Endothelial cell of umbilical vein (primary cell): ENCODE measurements around the gene TTC31. TPM values are rescaled to one million over a fixed set of nuclear protein-coding genes. Genes with fewer than 3 reads are reported as not detected.

Experiments
- BruUV-seq: library from RNA; stranded (reverse); fragments of 400-500 nt; replicated peaks from 2 replicates; lab custom pipeline; 2021; lab: Mats Ljungman, UMichigan
- CTCF ChIA-PET: fragments of 300-600, 350-600 bp; sonication (Branson Sonifier 250); formaldehyde crosslinking; loops from one replicate; lab custom pipeline; 2021; ENCODE audit warnings: antibody characterized with exemption, inconsistent platforms; lab: Charles Lee
- POLR2A ChIA-PET: fragments of 300-600, 350-600 bp; sonication (Branson Sonifier 250); formaldehyde crosslinking; loops from one replicate; lab custom pipeline; 2021; ENCODE audit warnings: antibody characterized with exemption, inconsistent platforms; lab: Charles Lee
- DNase-seq: peaks from one replicate; pipeline ENCODE4 v3.0.0-alpha.2; 2011; ENCODE audit warnings: low read depth, low spot score
- FAIRE-seq: peaks from 2 replicates; lab custom pipeline; 2011; peaks lifted over from hg19 to GRCh38; lab: Jason Lieb, UNC
- H2AFZ ChIP-seq: 2 replicates; pipeline ENCODE4 v1.6.0; 2012; ENCODE audit warnings: low read depth, low read length, control low read depth, inconsistent platforms
- H3K27ac ChIP-seq: 2 replicates; pipeline ENCODE4 v1.5.1; 2011; ENCODE audit warnings: low read depth, mild to moderate bottlenecking, control low read depth, low read length, moderate library complexity; ENCODE audit not compliant: insufficient read depth
- H3K27me3 ChIP-seq, 2 experiments: 2 replicates each; pipeline versions ENCODE4 v1.6.0 to v1.6.1; 2011; ENCODE audit warnings: low read length in 2 of 2, mixed read lengths in 1 of 2; ENCODE audit not compliant: control insufficient read depth in 2 of 2, insufficient read depth in 2 of 2
- H3K36me3 ChIP-seq, 2 experiments: 2 replicates in 1 of 2; 3 replicates in 1 of 2; pipeline ENCODE4 v1.5.1; 2011; ENCODE audit warnings: low read length in 2 of 2, mild to moderate bottlenecking in 1 of 2, moderate library complexity in 1 of 2; ENCODE audit not compliant: control insufficient read depth in 2 of 2, insufficient read depth in 2 of 2; ENCODE audit errors: extremely low read depth in 1 of 2
- H3K4me1 ChIP-seq: 3 replicates; pipeline ENCODE4 v1.5.1; 2011; ENCODE audit warnings: mild to moderate bottlenecking, low read length; ENCODE audit not compliant: control insufficient read depth, insufficient read depth; ENCODE audit errors: extremely low read depth
- H3K4me2 ChIP-seq: 2 replicates; pipeline ENCODE4 v1.6.1; 2011; ENCODE audit warnings: low read length, control low read depth, mixed read lengths; ENCODE audit not compliant: insufficient read depth
- H3K4me3 ChIP-seq, 3 experiments: fragments of 200-600 bp in 1 of 3; sonication (generic), shearing (Covaris generic) in 1 of 3; replicated peaks in 1 of 3; 2 replicates each; pipeline ENCODE4 v1.5.1; 2011 to 2016; ENCODE audit warnings: control low read depth in 3 of 3, low read length in 3 of 3, mild to moderate bottlenecking in 2 of 3, inconsistent platforms in 1 of 3, low read depth in 1 of 3, moderate library complexity in 1 of 3; ENCODE audit not compliant: insufficient read depth in 1 of 3
- H3K79me2 ChIP-seq: 2 replicates; pipeline ENCODE4 v1.6.0; 2012; ENCODE audit warnings: low read length, inconsistent platforms; ENCODE audit not compliant: control insufficient read depth, insufficient read depth
- H3K9ac ChIP-seq: replicated peaks from 2 replicates; pipeline ENCODE3; 2011; ENCODE audit warnings: low read length, control low read depth; ENCODE audit not compliant: insufficient read depth; ENCODE audit errors: extremely low read depth
- H3K9me1 ChIP-seq: replicated peaks from 3 replicates; pipeline ENCODE4 v1.6.0; 2011; ENCODE audit warnings: mild to moderate bottlenecking, low read length; ENCODE audit not compliant: control insufficient read depth, insufficient read depth; ENCODE audit errors: extremely low read depth
- H3K9me3 ChIP-seq: replicated peaks from 2 replicates; pipeline ENCODE4 v1.5.1; 2012; ENCODE audit warnings: low read length, inconsistent platforms; ENCODE audit not compliant: control insufficient read depth, insufficient read depth
- H4K20me1 ChIP-seq: replicated peaks from 2 replicates; pipeline ENCODE3; 2011; ENCODE audit warnings: mild to moderate bottlenecking, low read length; ENCODE audit not compliant: control insufficient read depth, insufficient read depth; ENCODE audit errors: extremely low read depth
- CTCF ChIP-seq, 2 donors: IDR thresholded peaks; 1 replicate in 1 of 2; 2 replicates in 1 of 2; pipeline ENCODE4 v1.5.1; 2011; ENCODE audit warnings: low read length in 2 of 2, mild to moderate bottlenecking in 2 of 2, moderate library complexity in 2 of 2, control low read depth in 1 of 2, inconsistent platforms in 1 of 2, low read depth in 1 of 2; ENCODE audit not compliant: insufficient read depth in 1 of 2; ENCODE audit errors: extremely low read depth in 1 of 2
- EZH2 ChIP-seq: IDR thresholded peaks from 2 replicates; pipeline ENCODE4 v1.6.1; 2012; ENCODE audit warnings: borderline replicate concordance, low read depth, mild to moderate bottlenecking, moderate library complexity, low read length, inconsistent platforms; ENCODE audit not compliant: severe bottlenecking
- FOS ChIP-seq: IDR thresholded peaks from 2 replicates; pipeline ENCODE4 v1.6.1; 2011; ENCODE audit warnings: mild to moderate bottlenecking, low read length, moderate library complexity, borderline replicate concordance; ENCODE audit not compliant: insufficient read depth
- GATA2 ChIP-seq: IDR thresholded peaks from 2 replicates; pipeline ENCODE4 v1.7.0; 2011; ENCODE audit warnings: low read depth, mild to moderate bottlenecking, moderate library complexity, mixed read lengths, low read length; ENCODE audit not compliant: insufficient read length, insufficient read depth
- JUN ChIP-seq: IDR thresholded peaks from 2 replicates; pipeline ENCODE4 v1.6.1; 2011; ENCODE audit warnings: borderline replicate concordance, low read depth; ENCODE audit not compliant: insufficient read length, insufficient read depth
- MAX ChIP-seq: IDR thresholded peaks from 2 replicates; pipeline ENCODE4 v1.6.1; 2011; ENCODE audit not compliant: insufficient read depth, insufficient read length
- MYC ChIP-seq: IDR thresholded peaks from one replicate; pipeline ENCODE4 v1.6.1; 2011; ENCODE audit warnings: mild to moderate bottlenecking, low read depth, low read length
- POLR2A ChIP-seq: IDR thresholded peaks from 2 replicates; pipeline ENCODE4 v1.6.1; 2012; ENCODE audit warnings: low read depth, mild to moderate bottlenecking, control low read depth, low read length
- POLR2AphosphoS5 ChIP-seq: IDR thresholded peaks from 2 replicates; pipeline ENCODE4 v1.6.1; 2012; ENCODE audit warnings: low read depth, mild to moderate bottlenecking, control low read depth, low read length, moderate library complexity; ENCODE audit not compliant: insufficient read depth
- dilution Hi-C: fragments of 300-500 bp; cut with MboI; formaldehyde crosslinking; loops from one replicate; pipeline ENCODE4 v1.15.0; 2019; ENCODE audit warnings: low sequenced_read_pairs; ENCODE audit not compliant: extremely low pct_ligation_motif_present
- intact Hi-C: fragments of 100-400 bp; cut with micrococcal nuclease; formaldehyde crosslinking; loops from one replicate; pipeline ENCODE4 v1.10.0; 2022
- polyA plus RNA-seq, 4 experiments: library from polyadenylated mRNA; depleted of rRNA in 3 of 4; stranded (reverse) in 3 of 4; unstranded in 1 of 4; fragments of >200 nt; gene quantifications; 2 replicates each; pipeline versions ENCODE4 v1.2.1 to v1.2.3, GENCODE V29; 2011 to 2012; ENCODE audit warnings: missing spikeins in 1 of 4
- total RNA-seq: library from RNA; stranded (reverse); gene quantifications from 2 replicates; pipeline ENCODE4 v1.2.3, GENCODE V29; 2021

TTC31 gene
- total and polyA plus RNA-seq, 2 donors (not counting 3 experiments of a cell fraction or from before 2014, with no cell fraction given), result 20.1 to 24.1 TPM

- CTCF ChIA-PET, result interaction anchor here (1.0 kb wide), 1 partner anchor 9 kb away, joined by 3 read pairs; no protein-coding TSS in a partner anchor
- no peaks in the 10 kb centered on the region for H3K36me3 ChIP-seq
- no peak for DNase-seq
- BruUV-seq, result no TSS peak
- no peak overlapping the region for H2AFZ ChIP-seq
- H3K4me3 ChIP-seq, result no peak overlapping the region
- POLR2A ChIA-PET, result no interaction called here
- H3K27me3 ChIP-seq, result peaks cover 13 to 17% of the 10 kb centered on the region in 2 experiments
- H3K4me2 ChIP-seq, result no peak overlapping the region
- H4K20me1 ChIP-seq, result no peaks in the 10 kb centered on the region
- intact Hi-C loops, result no loop called here
- dilution Hi-C loops, result no loop called here
- no peaks in the 10 kb centered on the region for H3K9me1 ChIP-seq
- no peak overlapping the region for H3K9ac ChIP-seq
- no peaks in the 10 kb centered on the region for H3K79me2 ChIP-seq
- H3K9me3 ChIP-seq, result no peaks in the 10 kb centered on the region
- no peak for TF ChIP-seq JUN
- TF ChIP-seq EZH2, result no peak
- no peak for TF ChIP-seq CTCF (IDR thresholded peaks at IDR 0.05; ENCODE audit: extremely low read depth in 1 of 2, insufficient read depth in 1 of 2, low read depth in 1 of 2, low read length in 2 of 2)
- no peak for TF ChIP-seq GATA2
- no peak for TF ChIP-seq POLR2A
- TF ChIP-seq MYC, result no peak
- TF ChIP-seq MAX, result no peak
- no peak for TF ChIP-seq POLR2AphosphoS5
- TF ChIP-seq FOS, result no peak
- H3K27ac ChIP-seq, result no peak overlapping the region
- peaks cover 7% of the 10 kb centered on the region for H3K4me1 ChIP-seq
- no peak for FAIRE-seq
Observed at GRCh38 chr2:74448771-74449170, 34.1 kb upstream of the TTC31 start.
